Fibroblast of skin of left biceps (primary cell): ENCODE results near the gene SLC4A5.

ENCODE experiments used
- DNase-seq, 2 experiments: peaks; one replicate each; pipeline ENCODE4 v3.0.0-alpha.2; 2013; ENCODE audit warnings: low read depth in 2 of 2

SLC4A5 gene

GRCh38 chr2:74269667-74270066 lies 73.5 kb downstream of the SLC4A5 start:
- DNase-seq = no peak

DNA sequence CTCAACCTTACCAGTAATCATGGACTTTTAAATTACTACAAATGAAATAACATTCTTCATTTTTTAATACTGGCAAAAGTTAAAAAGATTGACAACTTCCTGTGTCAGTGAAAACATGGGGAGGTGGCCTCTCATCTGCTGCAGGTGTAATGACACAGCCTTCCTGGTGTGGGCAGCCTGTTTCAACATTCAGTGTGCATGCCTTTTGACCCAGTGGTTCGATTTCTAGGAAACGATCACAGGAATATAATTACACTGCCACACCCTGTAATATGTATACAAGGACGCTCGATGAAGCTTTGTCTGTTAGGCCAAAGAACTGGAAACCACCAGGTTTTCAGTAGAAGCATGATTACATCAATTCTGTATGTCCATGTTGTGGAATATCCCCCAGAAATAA lies 76.1 kb downstream of the SLC4A5 start:
- DNase-seq = no peak

- no peak for DNase-seq
Measured at GRCh38 chr2:74264281-74264680, 78.9 kb downstream of the SLC4A5 start.

- no peak for DNase-seq
Measured at GRCh38 chr2:74262681-74263080, 80.5 kb downstream of the SLC4A5 start.

DNA sequence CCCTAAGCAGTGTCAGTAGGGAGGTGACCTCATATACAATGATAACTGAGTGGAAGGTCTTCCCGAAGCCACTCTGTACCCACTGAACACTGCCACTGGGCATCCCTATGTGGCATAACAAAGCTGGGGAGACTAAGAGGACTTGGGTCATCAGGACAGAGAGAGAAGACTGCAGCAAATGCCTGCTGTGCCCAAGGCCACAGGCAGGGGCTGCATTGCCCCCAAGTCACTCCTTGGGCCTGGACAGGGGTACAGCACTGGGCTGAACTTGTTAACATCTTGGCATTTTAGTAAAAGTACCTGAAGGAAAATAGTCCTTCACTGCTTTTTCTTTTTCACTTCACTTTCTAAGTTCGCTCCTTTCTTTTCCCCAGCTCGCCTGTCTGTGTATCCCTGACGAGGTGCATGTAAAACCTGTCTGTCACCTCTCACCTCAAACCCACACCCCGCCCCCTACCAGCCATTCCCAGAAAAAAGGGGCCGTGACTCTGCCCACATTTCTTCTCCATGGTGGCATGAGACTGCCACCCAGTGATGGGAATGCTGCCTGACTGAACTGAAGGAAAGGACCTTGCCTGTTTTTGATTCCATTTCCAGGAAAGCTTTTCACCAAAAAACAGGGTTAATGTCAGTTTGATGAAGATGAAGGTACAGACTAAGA lies 81.9 kb downstream of the SLC4A5 start:
- DNase-seq = no peak

DNA sequence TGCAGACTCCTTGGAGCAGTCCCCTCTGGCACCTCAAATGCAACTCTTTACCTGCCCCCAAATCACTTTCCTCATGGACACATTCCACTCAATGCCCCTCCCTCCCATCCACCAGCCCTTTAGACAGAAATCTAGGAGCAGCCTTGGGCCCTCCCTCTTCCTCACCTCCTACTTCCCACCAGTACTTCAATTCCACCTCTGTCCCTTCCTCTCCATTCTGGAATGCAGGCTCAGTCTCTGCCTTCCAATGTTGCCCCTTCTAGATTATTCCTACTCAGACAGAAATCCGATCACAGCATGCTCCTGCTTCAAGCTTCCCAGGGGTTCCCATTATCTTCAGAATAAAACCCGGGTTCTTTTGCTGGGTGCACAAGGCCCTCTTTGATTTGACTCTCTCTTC lies 82.7 kb downstream of the SLC4A5 start:
- no peak for DNase-seq

- DNase-seq = no peak
Measured at GRCh38 chr2:74259733-74260132, 83.5 kb downstream of the SLC4A5 start.

- DNase-seq = no peak
Measured at GRCh38 chr2:74259191-74259590, 84.0 kb downstream of the SLC4A5 start.

DNA sequence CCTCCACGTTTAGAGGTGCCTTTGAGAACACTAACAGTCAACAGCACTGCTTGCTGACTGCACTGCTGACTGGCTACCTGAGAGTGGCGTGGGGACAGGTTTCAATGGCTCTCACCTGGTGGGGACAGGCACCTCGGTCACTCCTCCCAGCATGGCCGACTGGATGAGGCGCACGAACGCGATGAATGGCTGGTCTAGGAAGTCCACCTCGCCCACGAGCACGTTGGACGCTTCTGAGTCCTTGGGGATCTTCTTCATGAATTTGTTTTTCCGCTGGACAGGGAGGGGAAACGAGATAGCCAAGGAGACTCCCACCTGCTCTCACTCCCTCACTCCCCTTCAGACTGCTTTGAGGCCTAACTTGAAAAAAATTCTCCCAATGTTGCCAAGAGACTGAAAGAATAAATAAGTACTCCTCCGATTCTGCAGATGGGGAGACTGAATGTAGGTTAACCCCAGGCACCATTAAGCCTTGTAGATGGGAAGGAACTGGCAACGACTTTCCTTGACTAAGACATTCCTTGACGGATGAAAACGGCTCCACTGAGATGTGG lies 87.5 kb downstream of the SLC4A5 start:
- DNase-seq = no peak

GRCh38 chr2:74253971-74254310 lies 89.3 kb downstream of the SLC4A5 start:
- DNase-seq = no peak

DNA sequence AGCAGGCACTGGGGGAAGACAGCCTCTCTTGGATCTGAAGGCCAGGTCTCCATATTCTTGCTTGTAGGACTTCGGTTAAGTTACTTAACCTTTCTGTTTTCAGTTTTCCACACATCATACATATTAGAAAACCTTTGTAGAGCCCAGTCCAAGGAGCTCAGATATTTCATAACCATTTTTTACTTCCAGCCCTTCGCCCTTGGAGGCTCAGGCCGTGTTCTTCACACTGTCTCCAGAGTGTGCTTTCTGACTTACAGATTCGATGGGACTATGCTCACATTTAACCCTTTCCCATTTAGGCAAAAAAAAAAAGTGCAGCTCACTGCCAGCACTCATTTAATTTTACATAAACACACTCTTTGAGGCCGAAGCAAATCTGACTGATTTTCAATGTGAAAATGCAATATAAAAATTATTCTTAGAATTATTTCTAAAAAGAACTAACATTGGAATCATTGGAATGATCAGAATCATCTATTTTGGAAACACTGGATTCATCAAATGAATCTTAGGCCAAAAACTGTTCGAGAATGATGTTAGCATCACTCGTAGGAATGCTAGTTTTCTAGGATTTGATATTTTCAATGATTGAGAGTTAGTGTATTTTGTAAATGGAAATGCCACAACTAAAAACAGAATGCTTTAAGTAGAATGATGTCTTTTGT lies 89.8 kb downstream of the SLC4A5 start:
- DNase-seq = no peak

DNA sequence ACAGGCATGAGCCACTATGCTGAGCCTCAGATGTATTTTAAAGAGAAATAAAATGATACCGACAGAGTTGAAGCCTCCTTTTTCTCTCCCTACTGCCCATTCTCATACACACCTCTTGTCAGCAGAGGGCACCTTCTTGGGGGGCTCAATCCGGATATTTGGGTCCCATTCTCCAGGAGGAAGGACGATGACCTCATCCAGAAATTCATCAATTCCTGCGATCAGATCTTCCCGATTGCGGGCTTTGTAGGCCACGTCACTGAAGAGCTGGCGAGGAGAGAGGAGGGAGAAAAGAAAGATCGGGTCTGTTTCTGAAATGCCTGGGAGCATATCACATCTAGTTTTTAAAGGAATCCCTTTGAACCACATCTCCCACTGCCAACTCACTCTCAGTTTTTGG lies 90.4 kb downstream of the SLC4A5 start:
- DNase-seq = no peak

DNA sequence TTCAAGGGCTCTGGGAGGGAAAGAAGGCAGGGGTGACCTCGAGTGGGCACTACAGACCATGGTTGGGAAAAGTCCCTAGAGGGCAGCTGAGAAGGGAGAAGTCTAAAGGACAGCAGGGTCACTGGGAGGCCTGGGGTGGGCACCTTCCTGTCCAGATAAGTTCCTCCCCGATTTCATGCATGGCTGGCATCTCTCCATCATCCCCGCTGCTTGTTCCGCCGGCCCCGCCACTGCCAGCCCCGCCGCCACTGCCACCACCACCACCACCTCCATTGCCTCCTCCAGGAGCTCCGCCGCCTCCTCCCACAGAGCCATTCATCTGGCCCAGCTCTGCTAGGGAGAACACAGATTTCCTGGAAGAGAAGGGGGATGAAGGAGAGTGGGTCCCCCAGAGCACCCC lies 91.2 kb downstream of the SLC4A5 start:
- DNase-seq = no peak

- DNase-seq = no peak
Measured at GRCh38 chr2:74250189-74250631, 93.0 kb downstream of the SLC4A5 start.

DNA sequence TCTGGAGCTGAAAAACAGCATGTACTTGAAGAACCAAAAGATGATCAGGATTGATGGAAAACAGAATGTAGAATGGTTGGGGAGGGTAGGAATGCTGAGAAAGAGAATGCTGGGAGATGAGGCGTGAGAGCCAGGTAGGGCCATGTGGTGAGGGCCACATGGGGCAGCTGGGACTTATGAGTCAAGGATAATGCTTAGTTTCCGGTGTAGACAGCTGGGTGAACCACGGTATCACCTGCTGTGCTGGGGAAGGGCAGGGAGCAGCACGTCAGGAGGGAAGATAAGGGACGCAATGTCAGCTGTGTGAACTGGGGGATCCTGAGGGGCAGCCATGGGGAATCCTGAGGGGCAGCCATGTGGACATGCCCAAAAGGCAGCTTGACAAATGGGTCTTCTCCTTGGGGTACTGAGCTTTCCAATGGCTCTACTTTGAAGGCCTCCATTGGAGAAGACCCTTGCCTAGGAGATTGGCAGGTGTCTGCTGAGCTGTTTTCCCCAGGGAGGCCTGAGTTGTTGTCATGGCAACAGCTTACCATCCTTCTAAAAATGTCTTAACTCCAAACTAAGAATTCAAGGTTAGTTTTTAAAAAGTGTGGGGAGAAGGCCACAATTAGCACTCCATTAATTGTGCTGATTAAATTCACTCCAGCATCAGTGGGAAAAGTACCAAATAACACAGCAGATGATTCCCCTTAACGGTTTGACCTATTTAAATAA lies 93.7 kb downstream of the SLC4A5 start:
- DNase-seq = no peak

- DNase-seq = no peak
Measured at GRCh38 chr2:74246496-74247195, 96.6 kb downstream of the SLC4A5 start.

DNA sequence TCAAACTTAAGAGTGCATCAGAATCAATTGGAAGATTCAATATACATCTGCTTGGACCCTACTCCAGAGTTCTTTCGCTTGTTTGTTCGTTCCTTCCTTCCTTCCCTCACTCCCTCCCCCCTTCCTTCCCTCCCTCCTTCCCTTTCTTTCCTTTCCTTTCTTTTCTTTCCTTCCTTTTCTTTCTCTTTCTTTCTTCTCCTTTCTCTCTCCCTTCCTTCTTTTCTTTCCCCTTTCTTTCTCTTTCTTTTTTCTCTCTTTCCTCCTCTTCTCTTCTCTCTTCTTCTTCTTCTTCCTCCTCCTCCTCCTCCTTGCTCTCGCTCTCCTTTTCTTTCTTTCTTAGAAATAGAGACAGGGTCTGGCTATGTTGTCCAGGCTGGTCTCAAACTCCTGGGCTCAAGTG lies 98.9 kb downstream of the SLC4A5 start:
- no peak for DNase-seq

- no peak for DNase-seq
Measured at GRCh38 chr2:74242354-74243071, 100.7 kb downstream of the SLC4A5 start.

DNA sequence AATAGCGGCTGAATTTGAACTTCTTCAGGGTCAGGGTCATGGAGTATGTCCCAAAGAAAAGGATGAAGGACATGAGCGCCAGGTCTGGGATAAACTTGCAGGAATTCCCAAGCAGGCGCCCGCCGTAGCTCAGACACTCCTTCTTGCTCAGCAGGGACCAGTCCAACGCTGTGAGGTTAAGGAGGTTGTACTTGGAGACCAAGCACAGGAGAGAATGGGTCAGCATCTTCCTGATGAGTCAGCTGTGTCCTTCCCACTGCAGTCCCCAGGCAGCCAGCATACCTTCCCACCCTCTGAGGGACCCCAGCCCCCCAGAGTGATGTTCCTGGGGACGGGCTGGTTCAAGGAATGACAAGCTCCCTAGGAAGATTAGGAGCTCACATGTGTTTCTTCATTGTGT lies 103.9 kb downstream of the SLC4A5 start:
- DNase-seq = no peak

- DNase-seq = peak; percentile 41 to 49
Measured at GRCh38 chr2:74238879-74239278, 104.3 kb downstream of the SLC4A5 start.

- DNase-seq = no peak
Measured at GRCh38 chr2:74235041-74235440, 108.2 kb downstream of the SLC4A5 start.

DNA sequence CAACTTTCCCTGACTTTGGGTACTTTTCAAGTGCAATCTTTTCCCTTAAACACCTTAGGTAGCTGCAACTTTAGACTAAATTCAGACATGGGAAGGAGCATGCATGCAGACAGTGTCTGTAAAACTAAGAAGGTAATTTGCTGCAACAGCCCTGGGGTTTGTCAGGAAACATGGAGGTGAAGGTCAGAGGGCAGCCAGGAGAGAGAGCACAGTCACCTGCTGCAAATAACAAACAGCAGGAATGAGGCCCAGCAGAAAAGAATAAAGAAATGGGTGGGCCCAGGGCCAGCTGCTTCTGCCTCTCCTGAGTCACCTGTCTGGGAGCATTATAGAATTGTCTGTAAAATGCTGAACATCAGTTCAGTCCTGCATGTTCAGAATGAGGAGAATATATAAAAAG lies 109.6 kb downstream of the SLC4A5 start:
- DNase-seq = no peak
